MM.1S (cell line): ENCODE measurements around the gene SETDB1.

Source experiments
- DNase-seq: peaks from one replicate; pipeline ENCODE4 v3.0.0-alpha.2; 2015
- H2AFZ ChIP-seq: fragments of 300-600 bp; sonication (generic); 2 replicates; pipeline ENCODE4 v1.6.0; 2016; ENCODE audit warnings: antibody characterized with exemption, low read length
- H3F3A ChIP-seq: fragments of 300-600 bp; sonication (generic); 2 replicates; pipeline ENCODE4 v1.6.1; 2016; ENCODE audit warnings: mild to moderate bottlenecking, antibody characterized with exemption, low read length, moderate library complexity, mixed read lengths; ENCODE audit not compliant: insufficient read depth
- H3K27ac ChIP-seq: fragments of 300-600 bp; sonication (generic); 2 replicates; pipeline ENCODE4 v1.5.1; 2016; ENCODE audit warnings: mild to moderate bottlenecking, low read length
- H3K27me3 ChIP-seq: fragments of 300-600 bp; sonication (generic); replicated peaks from 2 replicates; pipeline ENCODE4 v1.6.0; 2016; ENCODE audit warnings: low read length; ENCODE audit not compliant: insufficient read depth
- H3K36me3 ChIP-seq: fragments of 300-600 bp; sonication (generic); replicated peaks from 2 replicates; pipeline ENCODE4 v1.6.1; 2016; ENCODE audit warnings: mild to moderate bottlenecking, low read length, mixed read lengths; ENCODE audit not compliant: insufficient read depth
- H3K4me1 ChIP-seq: fragments of 300-600 bp; sonication (generic); 2 replicates; pipeline ENCODE4 v1.6.1; 2016; ENCODE audit warnings: low read length, mixed read lengths
- H3K4me2 ChIP-seq: fragments of 300-600 bp; sonication (generic); 2 replicates; pipeline ENCODE4 v1.6.0; 2016; ENCODE audit warnings: low read depth, low read length
- H3K4me3 ChIP-seq: fragments of 300-600 bp; sonication (generic); 2 replicates; pipeline ENCODE4 v1.5.1; 2016; ENCODE audit warnings: low read length, mixed read lengths
- H3K79me2 ChIP-seq: fragments of 300-600 bp; sonication (generic); 2 replicates; pipeline ENCODE4 v1.6.1; 2016; ENCODE audit warnings: mixed run types, low read length, mixed read lengths
- H3K9ac ChIP-seq: fragments of 300-600 bp; sonication (generic); 2 replicates; pipeline ENCODE4 v1.6.1; 2016; ENCODE audit warnings: low read length, mixed read lengths
- H3K9me2 ChIP-seq: fragments of 300-600 bp; sonication (generic); replicated peaks from 2 replicates; pipeline ENCODE4 v1.6.1; 2016; ENCODE audit warnings: mild to moderate bottlenecking, low read length, mixed read lengths; ENCODE audit not compliant: insufficient read depth
- H3K9me3 ChIP-seq: fragments of 300-600 bp; sonication (generic); replicated peaks from 2 replicates; pipeline ENCODE4 v1.6.1; 2016; ENCODE audit warnings: mild to moderate bottlenecking, low read length, mixed read lengths; ENCODE audit not compliant: insufficient read depth
- H4K20me1 ChIP-seq: fragments of 300-600 bp; sonication (generic); 2 replicates; pipeline ENCODE4 v1.6.1; 2016; ENCODE audit warnings: mild to moderate bottlenecking, low read length, moderate library complexity, mixed read lengths; ENCODE audit not compliant: insufficient read depth
- EZH2 ChIP-seq: fragments of 300-600 bp; sonication (generic); optimal IDR thresholded peaks from 2 replicates; pipeline ENCODE3; 2017; ENCODE audit warnings: low read depth, mild to moderate bottlenecking, antibody characterized with exemption, low read length, mixed read lengths
- EZH2phosphoT487 ChIP-seq: fragments of 300-600 bp; sonication (generic); IDR thresholded peaks from 2 replicates; pipeline ENCODE4 v1.6.1; 2018; ENCODE audit warnings: antibody characterized with exemption, low read length
- TF ChIP-seq, protein P1 (sequence below): fragments of 300-600 bp; sonication (generic); IDR thresholded peaks from 2 replicates; pipeline ENCODE4 v1.5.1; 2016; ENCODE audit warnings: antibody characterized with exemption, low read length, mixed read lengths

Gene SETDB1

DNA sequence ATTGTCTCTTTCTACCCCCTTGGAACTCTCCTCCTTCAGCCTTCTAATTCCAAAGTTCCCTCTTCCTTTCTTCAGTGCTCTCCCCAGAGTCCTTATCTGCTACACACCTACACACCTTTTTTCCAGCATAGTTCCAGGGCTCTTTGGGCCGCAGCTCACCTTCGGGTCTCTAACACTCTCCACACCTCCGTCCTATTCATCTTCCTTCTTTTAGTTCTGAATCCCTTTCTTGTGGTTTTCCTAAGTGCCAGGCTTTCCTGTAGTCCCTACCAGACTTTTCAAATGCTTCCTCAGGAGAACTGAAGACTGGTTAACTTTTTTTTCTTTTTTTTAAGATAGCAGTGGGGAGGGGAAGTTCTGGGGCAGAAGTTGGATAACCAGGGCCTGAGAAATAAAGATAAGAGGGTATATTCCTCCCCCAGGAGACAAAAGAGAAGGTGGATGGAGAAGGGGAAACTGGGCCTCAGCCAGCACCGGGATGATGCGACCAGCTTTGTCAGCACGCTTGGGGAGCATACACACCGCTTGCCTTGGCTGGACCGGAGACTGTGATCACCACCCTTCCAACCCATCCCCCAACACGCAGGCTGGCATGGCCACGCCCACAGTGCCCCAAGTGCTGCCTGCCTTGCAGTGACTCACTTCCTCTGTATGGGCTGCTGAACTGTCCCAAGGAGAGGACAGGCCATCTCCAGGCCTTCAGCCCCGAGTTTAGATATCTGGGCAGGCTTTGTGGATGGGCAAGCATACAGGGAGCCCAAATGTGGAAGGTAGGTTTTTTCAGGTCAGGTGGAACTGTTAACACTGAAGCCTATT, 50.9 kb downstream of the SETDB1 start:
- Histone ChIP-seq H3K4me1 (peaks cover 43% of the 10 kb centered on the region), H3K9me2 (no peaks in the 10 kb centered on the region), H3K27ac (peak overlapping the region; percentile 43; the same call in 1 of the 2 replicates), H3K4me3 (peak overlapping the region; percentile 17), H3K9me3 (no peaks in the 10 kb centered on the region), H3K79me2 (peaks cover 21% of the 10 kb centered on the region), H3K36me3 (no peaks in the 10 kb centered on the region), H4K20me1 (no peaks in the 10 kb centered on the region), H3F3A (peaks cover 14% of the 10 kb centered on the region; the same call in 1 of the 2 replicates), H3K27me3 (no peaks in the 10 kb centered on the region), H3K4me2 (peak overlapping the region; percentile 62), H3K9ac (peak overlapping the region; percentile 38; the same call in 1 of the 2 replicates), H2AFZ (peak overlapping the region; percentile 49)
- TF ChIP-seq, protein P1, sequence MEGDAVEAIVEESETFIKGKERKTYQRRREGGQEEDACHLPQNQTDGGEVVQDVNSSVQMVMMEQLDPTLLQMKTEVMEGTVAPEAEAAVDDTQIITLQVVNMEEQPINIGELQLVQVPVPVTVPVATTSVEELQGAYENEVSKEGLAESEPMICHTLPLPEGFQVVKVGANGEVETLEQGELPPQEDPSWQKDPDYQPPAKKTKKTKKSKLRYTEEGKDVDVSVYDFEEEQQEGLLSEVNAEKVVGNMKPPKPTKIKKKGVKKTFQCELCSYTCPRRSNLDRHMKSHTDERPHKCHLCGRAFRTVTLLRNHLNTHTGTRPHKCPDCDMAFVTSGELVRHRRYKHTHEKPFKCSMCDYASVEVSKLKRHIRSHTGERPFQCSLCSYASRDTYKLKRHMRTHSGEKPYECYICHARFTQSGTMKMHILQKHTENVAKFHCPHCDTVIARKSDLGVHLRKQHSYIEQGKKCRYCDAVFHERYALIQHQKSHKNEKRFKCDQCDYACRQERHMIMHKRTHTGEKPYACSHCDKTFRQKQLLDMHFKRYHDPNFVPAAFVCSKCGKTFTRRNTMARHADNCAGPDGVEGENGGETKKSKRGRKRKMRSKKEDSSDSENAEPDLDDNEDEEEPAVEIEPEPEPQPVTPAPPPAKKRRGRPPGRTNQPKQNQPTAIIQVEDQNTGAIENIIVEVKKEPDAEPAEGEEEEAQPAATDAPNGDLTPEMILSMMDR, result no peak
- TF ChIP-seq EZH2phosphoT487, result no peak
- TF ChIP-seq EZH2, result no peak
- DNase-seq, result peak; percentile 86

DNA sequence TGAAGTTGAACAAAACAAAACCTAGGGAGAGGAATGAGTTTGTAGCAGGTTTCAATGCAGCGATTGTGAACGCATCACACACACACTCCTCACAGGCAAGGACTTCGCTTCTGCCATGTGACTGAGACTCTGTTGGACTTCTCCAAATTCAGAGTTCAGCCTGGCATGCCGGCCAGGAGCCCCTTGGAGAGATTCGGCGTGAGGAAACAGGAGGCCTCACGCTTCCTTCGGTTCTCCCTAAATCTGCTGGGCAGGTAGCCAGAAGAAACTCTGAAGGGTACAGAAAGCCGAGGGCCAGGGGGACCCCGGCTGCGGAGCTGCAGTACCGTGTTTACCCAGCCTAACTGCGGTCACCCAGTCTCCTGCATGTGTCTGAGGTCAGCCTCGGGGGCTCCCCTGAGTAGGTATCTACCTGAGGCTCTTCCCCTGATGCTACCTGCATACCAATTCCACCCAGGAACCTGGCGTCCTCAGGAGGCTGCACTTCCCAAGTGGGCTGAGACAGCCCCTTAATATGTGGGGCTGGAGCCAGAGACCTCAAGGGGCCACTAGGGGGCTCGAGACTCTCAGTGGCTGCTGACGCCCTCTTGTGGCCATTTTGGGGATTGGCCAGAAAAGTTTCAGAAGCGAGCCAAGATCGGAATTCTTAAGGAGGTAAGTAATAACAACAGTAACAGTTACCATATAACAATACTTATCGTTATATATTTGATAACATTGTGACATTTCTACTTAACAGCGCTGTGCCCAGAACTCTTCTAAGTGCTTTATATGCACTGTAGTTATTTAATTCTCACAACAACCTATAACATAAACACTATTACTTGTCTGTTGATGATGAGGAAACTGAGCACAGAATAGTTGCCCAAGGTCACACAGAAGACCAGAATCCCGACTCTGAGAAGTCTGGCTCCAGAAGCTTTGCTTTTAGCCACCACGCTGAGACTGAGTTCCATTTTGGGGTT, 53.2 kb downstream of the SETDB1 start:
- no peaks in the 10 kb centered on the region for H3K36me3 ChIP-seq
- H4K20me1 ChIP-seq, result no peaks in the 10 kb centered on the region
- H3K4me3 ChIP-seq, result peak overlapping the region; percentile 11
- no peaks in the 10 kb centered on the region for H3K79me2 ChIP-seq
- H3K27ac ChIP-seq, result no peak overlapping the region; the same call in 1 of the 2 replicates
- TF ChIP-seq, protein P1, result peak; percentile 100
- no peak for TF ChIP-seq EZH2
- H3K9ac ChIP-seq, result peak overlapping the region; percentile 11; the same call in 1 of the 2 replicates
- peak overlapping the region; percentile 66 for H2AFZ ChIP-seq
- peaks cover 14% of the 10 kb centered on the region; the same call in 1 of the 2 replicates for H3F3A ChIP-seq
- H3K4me1 ChIP-seq, result peaks cover 30% of the 10 kb centered on the region
- H3K9me3 ChIP-seq, result no peaks in the 10 kb centered on the region
- DNase-seq, result peak; percentile 96
- H3K27me3 ChIP-seq, result no peaks in the 10 kb centered on the region
- H3K4me2 ChIP-seq, result peak overlapping the region; percentile 60
- H3K9me2 ChIP-seq, result no peaks in the 10 kb centered on the region

DNA sequence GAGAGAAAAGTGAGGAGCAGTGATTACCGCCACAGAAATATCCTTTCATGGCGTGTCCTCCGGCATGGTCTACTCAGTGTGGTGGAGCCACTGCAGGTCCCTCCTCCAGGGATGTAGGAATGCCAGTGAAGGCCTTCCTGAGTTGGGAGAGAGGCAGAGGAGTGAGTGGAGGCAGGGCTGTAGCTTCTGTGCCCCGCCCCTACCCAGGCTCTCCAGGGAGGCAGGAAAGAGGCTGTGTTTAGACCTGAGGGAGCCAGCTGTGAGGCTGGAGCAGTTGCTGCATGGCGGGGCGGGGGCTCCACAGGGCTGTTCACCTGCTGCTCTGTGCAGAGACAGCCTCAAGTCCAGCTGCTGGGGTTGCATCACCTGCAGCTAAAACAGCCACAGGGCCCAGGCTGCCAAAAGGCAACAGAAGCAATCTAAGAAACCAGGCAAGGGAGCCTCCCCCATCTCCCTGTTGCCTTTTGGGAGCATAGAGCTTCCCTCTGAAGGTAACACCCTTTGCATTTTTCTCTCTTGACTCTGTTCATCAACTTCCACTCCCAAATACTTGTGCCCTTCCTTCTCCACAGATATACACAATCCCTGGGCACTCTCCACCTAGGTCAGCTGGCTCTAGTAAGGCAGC, 55.1 kb downstream of the SETDB1 start:
- H3K4me1 ChIP-seq, result peaks cover 30% of the 10 kb centered on the region
- H3K9me2 ChIP-seq, result no peaks in the 10 kb centered on the region
- no peaks in the 10 kb centered on the region for H4K20me1 ChIP-seq
- no peak overlapping the region for H3K9ac ChIP-seq
- H3K27ac ChIP-seq, result peak overlapping the region; percentile 1; the same call in 1 of the 2 replicates
- H3K9me3 ChIP-seq, result no peaks in the 10 kb centered on the region
- H2AFZ ChIP-seq, result peak overlapping the region; percentile 19
- H3K36me3 ChIP-seq, result no peaks in the 10 kb centered on the region
- no peak for DNase-seq
- no peaks in the 10 kb centered on the region for H3K27me3 ChIP-seq
- no peak overlapping the region for H3K4me2 ChIP-seq
- no peak overlapping the region for H3K4me3 ChIP-seq
- H3K79me2 ChIP-seq, result no peaks in the 10 kb centered on the region
- H3F3A ChIP-seq, result peaks cover 8% of the 10 kb centered on the region; the same call in 1 of the 2 replicates
- TF ChIP-seq EZH2phosphoT487, result no peak
- TF ChIP-seq, protein P1, result no peak
- TF ChIP-seq EZH2, result no peak
